ENCODE measurements around the gene NUDT14.

DNA sequence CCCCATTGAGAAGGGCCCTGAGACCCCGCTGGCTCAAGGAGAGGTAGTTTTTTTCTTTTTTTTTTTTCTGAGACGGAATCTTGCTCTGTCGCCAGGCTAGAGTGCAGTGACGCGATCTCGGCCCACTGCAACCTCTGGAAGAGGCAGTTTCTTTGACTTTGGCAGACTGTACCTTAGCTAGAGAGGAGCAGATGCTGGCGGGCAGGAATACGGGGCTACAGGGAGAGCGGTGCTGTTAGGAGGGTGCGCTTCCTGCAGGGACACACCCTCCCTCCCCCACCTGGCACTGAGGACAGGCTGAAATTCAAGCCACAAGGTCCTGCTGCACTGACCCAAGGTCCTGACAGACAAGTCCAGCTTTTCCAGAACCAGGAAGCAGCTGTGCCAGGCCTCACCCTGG, 32.2 kb upstream of the NUDT14 start:
- no peak for TF ChIP-seq POLR2AphosphoS5 (IDR thresholded peaks at IDR 0.05)
- TF ChIP-seq, protein P1, sequence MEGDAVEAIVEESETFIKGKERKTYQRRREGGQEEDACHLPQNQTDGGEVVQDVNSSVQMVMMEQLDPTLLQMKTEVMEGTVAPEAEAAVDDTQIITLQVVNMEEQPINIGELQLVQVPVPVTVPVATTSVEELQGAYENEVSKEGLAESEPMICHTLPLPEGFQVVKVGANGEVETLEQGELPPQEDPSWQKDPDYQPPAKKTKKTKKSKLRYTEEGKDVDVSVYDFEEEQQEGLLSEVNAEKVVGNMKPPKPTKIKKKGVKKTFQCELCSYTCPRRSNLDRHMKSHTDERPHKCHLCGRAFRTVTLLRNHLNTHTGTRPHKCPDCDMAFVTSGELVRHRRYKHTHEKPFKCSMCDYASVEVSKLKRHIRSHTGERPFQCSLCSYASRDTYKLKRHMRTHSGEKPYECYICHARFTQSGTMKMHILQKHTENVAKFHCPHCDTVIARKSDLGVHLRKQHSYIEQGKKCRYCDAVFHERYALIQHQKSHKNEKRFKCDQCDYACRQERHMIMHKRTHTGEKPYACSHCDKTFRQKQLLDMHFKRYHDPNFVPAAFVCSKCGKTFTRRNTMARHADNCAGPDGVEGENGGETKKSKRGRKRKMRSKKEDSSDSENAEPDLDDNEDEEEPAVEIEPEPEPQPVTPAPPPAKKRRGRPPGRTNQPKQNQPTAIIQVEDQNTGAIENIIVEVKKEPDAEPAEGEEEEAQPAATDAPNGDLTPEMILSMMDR (IDR thresholded peaks at IDR 0.05): no peak

Data from prostate gland (tissue), 2 donors.